Cardiac muscle cell (in vitro differentiated cells and primary cell): Measurements from ENCODE around the gene USP30. TPM values are rescaled to one million over a fixed set of nuclear protein-coding genes. Genes with fewer than 3 reads are reported as not detected.

ENCODE experiments used
- DNase-seq, 2 donors: peaks; one replicate each; pipeline versions ENCODE4 v3.0.0 to v3.0.0-alpha.2; 2010 to 2017; ENCODE audit warnings: low read depth in 1 of 2, low spot score in 1 of 2
- H3K27ac ChIP-seq: fragments of 200-600 bp; sonication (generic); 2 replicates; pipeline ENCODE4 v1.5.1; 2016
- H3K27me3 ChIP-seq: fragments of 200-600 bp; sonication (generic); 2 replicates; pipeline ENCODE4 v1.6.0; 2016; ENCODE audit warnings: control low read depth
- H3K36me3 ChIP-seq: fragments of 200-600 bp; sonication (generic); 2 replicates; pipeline ENCODE4 v1.5.1; 2016; ENCODE audit warnings: control low read depth
- H3K4me1 ChIP-seq: fragments of 200-600 bp; sonication (generic); 2 replicates; pipeline ENCODE4 v1.8.1; 2017; ENCODE audit warnings: low read depth, mild to moderate bottlenecking, mixed run types
- H3K4me3 ChIP-seq: fragments of 200-600 bp; sonication (generic); 2 replicates; pipeline ENCODE4 v1.5.1; 2016; ENCODE audit warnings: mild to moderate bottlenecking
- H3K9me3 ChIP-seq: fragments of 200-600 bp; sonication (generic); 2 replicates; pipeline ENCODE4 v1.5.1; 2017; ENCODE audit warnings: low read depth, mild to moderate bottlenecking, control low read depth
- polyA plus RNA-seq: library from polyadenylated mRNA; unstranded; fragments of >200 nt; fragmentation: Nextera tagmentation; extraction: Ambion mirVana; gene quantifications from 2 replicates; pipeline ENCODE4 v1.2.1, GENCODE V29; 2016
- total RNA-seq: library from RNA; depleted of rRNA; stranded (reverse); fragments of >200 nt; gene quantifications from 2 replicates; pipeline ENCODE4 v1.2.3, GENCODE V29; 2016
- TF ChIP-seq, protein P1 (sequence below): IDR thresholded peaks from 2 replicates; pipeline ENCODE4 v1.5.1; 2012; ENCODE audit warnings: low read depth, mild to moderate bottlenecking, low read length

The USP30 gene
- total and polyA plus RNA-seq, 2 experiments from 2014 or later, result 18.9 to 21.0 TPM

DNA sequence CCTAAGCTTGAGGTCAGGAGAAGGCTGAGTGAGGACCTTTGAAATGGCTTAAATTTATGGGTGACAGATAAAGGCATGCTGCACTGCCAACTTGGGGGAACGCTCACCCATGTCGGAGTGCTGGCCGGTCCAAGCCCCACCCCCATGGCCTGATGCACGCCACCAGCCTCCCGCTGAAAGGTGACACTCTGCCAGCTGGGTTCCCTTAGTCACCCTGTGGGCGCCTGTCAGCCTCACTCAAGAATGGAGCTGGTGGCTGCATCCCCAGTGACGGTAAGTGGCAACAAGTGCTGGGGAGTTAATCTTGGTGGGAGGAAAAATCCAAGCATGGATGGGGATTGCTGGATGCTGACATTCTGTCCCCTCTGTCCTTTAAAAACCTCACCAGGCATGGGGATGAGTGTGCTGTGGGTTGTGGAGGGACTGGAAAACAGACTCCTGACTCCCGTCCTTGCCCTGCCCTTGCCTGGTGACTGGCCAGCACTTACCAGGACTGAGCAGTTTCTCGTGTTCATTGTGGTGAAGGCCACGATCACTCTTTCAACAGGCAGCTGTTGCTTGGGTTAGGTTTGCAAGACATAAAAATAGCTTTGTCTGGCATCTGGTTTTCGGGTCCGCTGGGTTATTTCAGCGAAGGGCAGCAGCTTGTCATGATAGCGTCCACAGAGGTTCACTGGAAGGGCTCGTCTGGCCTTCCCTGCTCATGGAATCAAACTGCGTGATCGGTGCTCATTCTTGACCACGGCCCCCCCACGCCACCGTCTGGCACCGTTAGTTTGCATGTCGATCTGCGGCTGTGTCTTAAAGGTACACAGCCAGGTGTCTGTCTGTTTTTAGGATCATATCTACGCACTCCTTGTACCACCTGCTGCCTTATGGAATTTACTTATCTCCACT lies 79.0 kb downstream of the USP30 start:
- H3K27me3 ChIP-seq, result no peaks in the 10 kb centered on the region
- peaks cover 34% of the 10 kb centered on the region for H3K4me1 ChIP-seq
- H3K4me3 ChIP-seq, result no peak overlapping the region
- H3K36me3 ChIP-seq, result no peaks in the 10 kb centered on the region
- DNase-seq, result peak in 1 of 2 donors; percentile 78
- H3K9me3 ChIP-seq, result no peaks in the 10 kb centered on the region
- H3K27ac ChIP-seq, result peak overlapping the region; percentile 92
- TF ChIP-seq, protein P1, sequence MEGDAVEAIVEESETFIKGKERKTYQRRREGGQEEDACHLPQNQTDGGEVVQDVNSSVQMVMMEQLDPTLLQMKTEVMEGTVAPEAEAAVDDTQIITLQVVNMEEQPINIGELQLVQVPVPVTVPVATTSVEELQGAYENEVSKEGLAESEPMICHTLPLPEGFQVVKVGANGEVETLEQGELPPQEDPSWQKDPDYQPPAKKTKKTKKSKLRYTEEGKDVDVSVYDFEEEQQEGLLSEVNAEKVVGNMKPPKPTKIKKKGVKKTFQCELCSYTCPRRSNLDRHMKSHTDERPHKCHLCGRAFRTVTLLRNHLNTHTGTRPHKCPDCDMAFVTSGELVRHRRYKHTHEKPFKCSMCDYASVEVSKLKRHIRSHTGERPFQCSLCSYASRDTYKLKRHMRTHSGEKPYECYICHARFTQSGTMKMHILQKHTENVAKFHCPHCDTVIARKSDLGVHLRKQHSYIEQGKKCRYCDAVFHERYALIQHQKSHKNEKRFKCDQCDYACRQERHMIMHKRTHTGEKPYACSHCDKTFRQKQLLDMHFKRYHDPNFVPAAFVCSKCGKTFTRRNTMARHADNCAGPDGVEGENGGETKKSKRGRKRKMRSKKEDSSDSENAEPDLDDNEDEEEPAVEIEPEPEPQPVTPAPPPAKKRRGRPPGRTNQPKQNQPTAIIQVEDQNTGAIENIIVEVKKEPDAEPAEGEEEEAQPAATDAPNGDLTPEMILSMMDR, result no peak

DNA sequence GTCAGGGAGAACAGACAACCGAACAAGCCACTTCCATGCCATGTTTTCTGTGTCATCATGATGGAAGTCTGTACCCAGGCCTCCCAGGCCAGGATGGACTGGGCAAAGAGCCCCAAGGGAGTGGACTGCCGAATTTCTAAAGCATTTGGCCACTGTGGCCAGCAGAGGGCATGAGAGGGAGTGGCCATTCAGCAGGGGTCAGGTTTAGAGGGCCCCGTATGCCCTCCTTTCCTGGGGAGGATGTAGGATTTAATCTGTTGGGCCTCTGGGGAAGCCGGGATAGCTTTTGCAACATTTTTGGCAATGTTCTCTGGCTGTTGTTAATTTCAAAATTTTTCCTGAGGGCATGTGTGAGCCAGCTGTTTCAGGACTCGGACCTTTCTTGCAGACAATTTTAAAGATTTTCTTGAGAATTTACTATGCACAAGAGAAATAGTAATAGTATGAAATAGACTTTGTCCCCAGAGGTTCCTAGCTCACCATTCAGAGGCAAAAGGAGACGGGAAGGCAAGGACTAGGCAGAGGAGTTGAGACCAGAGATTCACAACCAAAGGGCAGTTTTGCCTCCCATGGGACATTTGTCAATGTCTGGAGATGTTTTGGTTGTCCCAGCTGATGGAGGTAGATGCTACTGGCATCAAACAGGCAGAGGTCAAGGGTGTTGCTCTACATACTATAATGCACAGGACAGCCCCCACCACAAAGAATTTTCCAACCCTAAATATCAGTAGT lies 82.0 kb downstream of the USP30 start:
- Histone ChIP-seq H3K9me3 (no peaks in the 10 kb centered on the region), H3K27me3 (no peaks in the 10 kb centered on the region), H3K27ac (no peak overlapping the region), H3K4me3 (no peak overlapping the region), H3K4me1 (peaks cover 27% of the 10 kb centered on the region), H3K36me3 (no peaks in the 10 kb centered on the region)
- TF ChIP-seq, protein P1, result peak; percentile 75
- DNase-seq, result peak; percentile 36 to 84

DNA sequence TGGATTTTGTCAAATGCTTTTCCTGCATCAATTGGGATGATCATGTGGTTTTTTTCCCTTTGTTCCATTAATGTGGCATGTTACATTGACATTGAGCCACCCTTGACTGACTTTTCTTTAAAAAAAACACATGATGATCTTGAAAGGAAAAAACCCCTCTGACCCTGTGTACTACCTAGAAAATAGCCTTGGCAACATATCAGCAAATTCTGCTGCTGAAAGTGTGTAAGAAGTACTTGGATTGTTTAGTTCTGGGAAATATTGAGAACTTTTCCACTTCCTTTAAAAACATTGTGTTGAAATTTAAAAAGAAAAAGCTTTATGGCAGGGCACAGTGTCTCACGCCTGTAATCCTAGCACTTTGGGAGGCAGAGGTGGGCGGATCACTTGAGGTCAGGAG lies 84.7 kb downstream of the USP30 start:
- Histone ChIP-seq H3K4me1 (peaks cover 10% of the 10 kb centered on the region), H3K4me3 (no peak overlapping the region), H3K27ac (no peak overlapping the region), H3K9me3 (no peaks in the 10 kb centered on the region), H3K36me3 (peaks cover 10% of the 10 kb centered on the region), H3K27me3 (no peaks in the 10 kb centered on the region)
- TF ChIP-seq, protein P1, result no peak
- no peak for DNase-seq

Other genes with a start within 250 kb of the USP30 start
- 15.9 and 26.1 TPM in 2 replicates for gene SSH1, start 195.0 kb upstream of the USP30 start, total RNA-seq
- 17.7 and 19.1 TPM in 2 replicates for gene SSH1, start 195.0 kb upstream of the USP30 start, polyA plus RNA-seq
- gene DAO, start 172.5 kb upstream of the USP30 start, total RNA-seq, result not detected in 2 replicates
- gene DAO, start 172.5 kb upstream of the USP30 start, polyA plus RNA-seq, result 0.72 TPM in 1 of 2 replicates, not detected in the other
- not detected in 2 replicates for gene SVOP, start 31.5 kb upstream of the USP30 start, total RNA-seq
- not detected in 2 replicates for gene SVOP, start 31.5 kb upstream of the USP30 start, polyA plus RNA-seq
- 21.9 and 46.6 TPM in 2 replicates for gene ALKBH2, start 40.9 kb downstream of the USP30 start, total RNA-seq
- 32.7 and 47.6 TPM in 2 replicates for gene ALKBH2, start 40.9 kb downstream of the USP30 start, polyA plus RNA-seq
- gene UNG, start 45.0 kb downstream of the USP30 start, total RNA-seq, result 133 and 159 TPM in 2 replicates
- gene UNG, start 45.0 kb downstream of the USP30 start, polyA plus RNA-seq, result 78.5 and 85.7 TPM in 2 replicates
- 52.3 and 78.0 TPM in 2 replicates for gene ACACB, start 64.0 kb downstream of the USP30 start, total RNA-seq
- 27.8 and 28.9 TPM in 2 replicates for gene ACACB, start 64.0 kb downstream of the USP30 start, polyA plus RNA-seq